ENCODE measurements around the gene STOML1.

STOML1 gene

DNA sequence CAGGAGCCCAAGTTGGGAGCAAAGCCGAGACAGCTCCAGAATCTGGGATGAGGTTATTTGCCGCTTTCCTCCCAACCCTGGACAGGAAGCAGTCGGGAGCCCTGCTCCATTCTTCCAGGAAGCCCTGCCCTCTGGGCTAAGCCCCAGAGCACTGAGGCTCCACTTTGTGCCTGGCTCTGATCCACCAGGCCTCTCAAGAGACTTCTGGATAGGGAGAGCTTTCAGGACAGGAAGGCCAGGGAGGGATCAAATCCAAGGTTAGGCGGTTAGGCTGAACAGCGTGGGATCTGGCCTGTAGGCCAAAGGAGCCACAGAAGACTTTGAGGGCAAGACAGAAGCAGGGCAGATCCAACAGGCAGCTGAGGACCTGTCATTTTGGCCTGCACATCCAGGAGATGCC, 835 bp downstream of the STOML1 start:
- Mint-ChIP-seq H3K36me3 (ENCODE audit: low read depth) (no peaks in the 10 kb centered on the region), H3K27me3 (ENCODE audit: low read depth, poor library complexity) (peaks cover 20% of the 10 kb centered on the region), H3K9me3 (no peaks in the 10 kb centered on the region), H3K4me1 (peaks cover 48% of the 10 kb centered on the region), H3K27ac (no peak overlapping the region), H3K4me3 (peak overlapping the region; percentile 81)
- DNase-seq, result no peak
- TF ChIP-seq, protein P1, sequence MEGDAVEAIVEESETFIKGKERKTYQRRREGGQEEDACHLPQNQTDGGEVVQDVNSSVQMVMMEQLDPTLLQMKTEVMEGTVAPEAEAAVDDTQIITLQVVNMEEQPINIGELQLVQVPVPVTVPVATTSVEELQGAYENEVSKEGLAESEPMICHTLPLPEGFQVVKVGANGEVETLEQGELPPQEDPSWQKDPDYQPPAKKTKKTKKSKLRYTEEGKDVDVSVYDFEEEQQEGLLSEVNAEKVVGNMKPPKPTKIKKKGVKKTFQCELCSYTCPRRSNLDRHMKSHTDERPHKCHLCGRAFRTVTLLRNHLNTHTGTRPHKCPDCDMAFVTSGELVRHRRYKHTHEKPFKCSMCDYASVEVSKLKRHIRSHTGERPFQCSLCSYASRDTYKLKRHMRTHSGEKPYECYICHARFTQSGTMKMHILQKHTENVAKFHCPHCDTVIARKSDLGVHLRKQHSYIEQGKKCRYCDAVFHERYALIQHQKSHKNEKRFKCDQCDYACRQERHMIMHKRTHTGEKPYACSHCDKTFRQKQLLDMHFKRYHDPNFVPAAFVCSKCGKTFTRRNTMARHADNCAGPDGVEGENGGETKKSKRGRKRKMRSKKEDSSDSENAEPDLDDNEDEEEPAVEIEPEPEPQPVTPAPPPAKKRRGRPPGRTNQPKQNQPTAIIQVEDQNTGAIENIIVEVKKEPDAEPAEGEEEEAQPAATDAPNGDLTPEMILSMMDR (IDR thresholded peaks at IDR 0.05), result no peak

DNA sequence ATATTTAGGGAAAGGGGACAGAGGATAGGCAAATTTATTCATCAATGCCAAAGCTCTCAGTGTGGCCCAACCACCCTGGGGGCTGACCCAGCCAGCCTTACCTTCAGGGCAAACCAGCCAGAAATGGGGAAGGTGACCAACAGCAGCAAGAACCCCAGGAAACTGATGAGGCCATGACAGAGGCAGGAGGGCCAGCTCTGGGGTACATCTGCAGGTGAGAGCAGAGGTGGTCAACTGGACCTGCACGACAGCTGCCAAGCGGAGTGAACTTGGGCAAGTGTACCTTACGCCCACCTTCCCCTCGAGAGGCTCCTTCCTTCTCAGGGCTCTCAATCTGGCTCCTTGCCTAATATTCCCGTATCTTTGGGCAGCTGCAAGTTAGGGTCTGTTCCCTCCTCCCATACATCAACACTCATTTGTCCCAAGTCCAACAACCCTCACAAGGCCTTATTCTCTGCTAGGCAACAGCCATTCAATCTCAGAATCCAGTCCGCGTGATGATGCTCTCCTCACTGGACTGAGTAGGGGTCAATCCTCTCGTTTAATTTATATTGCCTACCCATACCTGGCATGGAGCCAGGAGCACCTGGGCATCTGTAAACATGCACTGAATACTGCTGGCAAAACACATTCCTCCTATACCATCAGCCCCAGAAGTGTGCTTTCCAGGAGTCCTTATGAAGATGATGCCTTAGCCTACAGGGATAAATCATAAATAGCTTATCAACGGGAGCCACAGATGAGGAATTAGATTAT, 1.7 kb downstream of the STOML1 start:
- Mint-ChIP-seq H3K36me3 (ENCODE audit: low read depth) (no peaks in the 10 kb centered on the region), H3K4me1 (peaks cover 48% of the 10 kb centered on the region), H3K9me3 (no peaks in the 10 kb centered on the region), H3K4me3 (peak overlapping the region; percentile 81), H3K27ac (no peak overlapping the region), H3K27me3 (ENCODE audit: low read depth, poor library complexity) (peaks cover 21% of the 10 kb centered on the region)
- TF ChIP-seq, protein P1 (IDR thresholded peaks at IDR 0.05), result no peak
- DNase-seq, result no peak

DNA sequence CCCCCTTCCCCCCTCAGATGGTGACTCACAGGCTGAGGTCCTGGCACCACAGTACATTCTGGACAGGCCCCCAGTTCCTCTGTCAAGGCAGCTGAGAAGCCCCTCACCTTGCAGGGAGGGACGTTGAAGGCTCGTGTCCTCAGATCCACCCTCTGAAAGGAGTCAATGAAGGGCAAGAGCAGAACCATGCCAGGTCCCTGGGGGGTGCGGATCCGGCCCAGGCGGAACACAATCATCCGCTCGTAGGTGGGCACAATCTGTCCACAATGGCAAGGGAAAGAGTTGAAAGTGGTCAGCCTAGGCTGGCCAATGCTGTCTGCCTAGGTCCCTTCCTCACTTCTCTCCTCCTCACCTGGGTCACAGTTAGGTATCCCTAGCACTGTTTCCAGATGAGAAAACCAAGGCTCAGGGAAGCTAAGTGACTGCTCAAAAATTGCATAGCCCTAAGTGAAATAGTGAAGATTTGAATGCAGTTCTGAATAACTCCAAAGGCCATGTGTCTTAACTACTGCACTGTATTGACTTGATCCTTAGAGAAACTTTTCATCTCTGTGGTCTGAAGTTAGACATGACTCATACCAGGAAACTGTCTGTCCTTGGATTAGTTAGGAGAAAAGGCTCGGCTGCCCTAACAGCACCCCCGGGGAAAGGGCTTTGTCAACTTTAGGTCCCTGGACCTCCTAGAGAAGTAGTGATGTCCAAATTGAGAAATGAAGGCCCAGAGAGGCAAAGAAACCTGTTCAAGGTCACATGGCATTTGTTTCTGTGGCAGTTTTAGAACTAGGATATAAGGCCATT, 2.9 kb downstream of the STOML1 start:
- TF ChIP-seq, protein P1 (IDR thresholded peaks at IDR 0.05), result no peak
- peaks cover 42% of the 10 kb centered on the region for H3K4me1 Mint-ChIP-seq
- peaks cover 24% of the 10 kb centered on the region for H3K27me3 Mint-ChIP-seq (ENCODE audit: low read depth, poor library complexity)
- H3K36me3 Mint-ChIP-seq (ENCODE audit: low read depth), result no peaks in the 10 kb centered on the region
- H3K9me3 Mint-ChIP-seq, result no peaks in the 10 kb centered on the region
- DNase-seq, result no peak
- no peak overlapping the region for H3K27ac Mint-ChIP-seq
- no peak overlapping the region for H3K4me3 Mint-ChIP-seq

DNA sequence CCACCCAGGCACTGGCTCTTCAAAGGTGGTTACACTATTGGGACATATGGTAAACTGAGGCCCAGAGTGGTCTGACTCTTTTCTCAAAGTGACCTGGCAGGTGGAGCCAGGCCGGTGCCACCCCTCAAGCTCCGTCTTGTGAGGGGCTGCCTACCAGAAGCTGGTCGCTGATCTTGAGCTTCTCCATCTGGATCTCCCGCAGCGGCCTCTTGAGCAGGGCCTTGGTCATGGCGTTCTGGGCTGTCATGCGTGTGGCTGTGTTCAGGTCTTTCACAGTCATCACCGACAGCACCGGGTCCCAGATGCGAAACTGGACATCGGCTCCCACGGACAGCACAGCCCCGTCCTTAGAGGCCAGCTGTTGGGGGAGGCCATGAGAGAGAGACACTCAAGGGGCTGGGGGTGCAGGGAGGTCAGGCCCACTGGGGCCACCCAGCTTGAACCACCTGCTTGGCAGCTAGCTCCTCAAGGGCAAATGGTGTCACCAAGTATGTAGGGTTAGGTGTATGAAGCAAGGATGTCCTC, 3.6 kb downstream of the STOML1 start:
- Mint-ChIP-seq H3K9me3 (no peaks in the 10 kb centered on the region), H3K36me3 (ENCODE audit: low read depth) (no peaks in the 10 kb centered on the region)
- TF ChIP-seq, protein P1 (IDR thresholded peaks at IDR 0.05), result no peak

DNA sequence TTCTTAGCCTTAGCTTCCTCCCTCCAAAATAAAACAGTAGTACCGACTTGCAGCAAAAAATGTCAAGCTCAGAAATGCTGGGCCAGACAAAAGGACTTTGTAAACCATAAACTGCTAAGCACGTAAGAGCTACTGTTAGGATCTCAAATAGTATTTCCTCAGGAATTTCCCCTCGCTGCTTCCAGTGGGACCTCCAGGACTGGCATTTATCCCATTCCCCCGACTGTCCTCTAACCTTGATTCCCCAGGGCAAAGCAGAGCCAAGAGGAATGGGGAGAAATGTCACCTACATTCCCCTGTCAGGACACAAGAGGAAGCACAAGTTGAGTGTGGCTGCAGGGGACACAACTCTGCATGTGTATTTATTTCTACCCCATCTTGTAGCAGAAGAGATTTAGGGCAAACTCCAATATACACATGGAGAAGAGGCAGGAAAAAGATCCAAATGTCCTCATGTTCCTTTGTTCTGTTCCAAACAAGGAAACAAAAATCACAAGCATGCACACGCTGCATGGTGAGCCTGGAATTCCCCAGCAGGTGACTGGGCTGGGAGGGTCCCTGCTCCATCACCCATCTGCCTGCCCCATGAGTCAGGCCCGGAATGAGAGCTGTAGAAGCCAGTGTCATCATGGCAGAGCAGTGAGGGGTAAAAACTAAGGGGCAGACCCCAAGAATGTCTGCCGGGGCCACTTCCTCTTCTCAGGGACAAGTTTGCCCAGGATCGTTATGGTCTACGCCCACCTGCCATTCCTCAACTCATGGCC, 4.2 kb downstream of the STOML1 start:
- DNase-seq, result no peak
- TF ChIP-seq, protein P1 (IDR thresholded peaks at IDR 0.05), result no peak
- Mint-ChIP-seq H3K27me3 (ENCODE audit: low read depth, poor library complexity) (peaks cover 23% of the 10 kb centered on the region), H3K36me3 (ENCODE audit: low read depth) (no peaks in the 10 kb centered on the region), H3K9me3 (no peaks in the 10 kb centered on the region), H3K27ac (no peak overlapping the region), H3K4me3 (no peak overlapping the region), H3K4me1 (peaks cover 40% of the 10 kb centered on the region)

More for the DNA sequence above, 3.6 kb downstream of the STOML1 start:
- Mint-ChIP-seq H3K27ac (no peak overlapping the region), H3K4me3 (no peak overlapping the region), H3K4me1 (peaks cover 38% of the 10 kb centered on the region), H3K27me3 (ENCODE audit: low read depth, poor library complexity) (peaks cover 23% of the 10 kb centered on the region)
- DNase-seq, result no peak

All from nephron progenitor cell (in vitro differentiated cells).